Ovary (tissue), 3 donors: Measurements from ENCODE around the gene EEFSEC.

Experiments
- CTCF ChIP-seq, 3 donors: fragments of 450-650 bp in 2 of 3; fragments of 200-600 bp in 1 of 3; IDR thresholded peaks; one replicate each; pipeline versions ENCODE4 v1.5.1 to v1.8.0; 2016 to 2022; ENCODE audit warnings: antibody characterized with exemption in 3 of 3, mild to moderate bottlenecking in 1 of 3
- POLR2A ChIP-seq: fragments of 450-650 bp; IDR thresholded peaks from one replicate; pipeline ENCODE4 v1.6.1; 2017; ENCODE audit warnings: antibody characterized with exemption, mild to moderate bottlenecking, moderate library complexity
- donor health status: DM: no; HTN: no; CAD: no.

- TF ChIP-seq CTCF (IDR thresholded peaks at IDR 0.05): no peak
- no peak for TF ChIP-seq POLR2A
Measured at GRCh38 chr3:128254967-128255366, 101.7 kb downstream of the EEFSEC start.
